Kidney (tissue), 14 donors: Measurements from ENCODE around the gene LDAF1. TPM values are rescaled to one million over a fixed set of nuclear protein-coding genes. Genes with fewer than 3 reads are reported as not detected.

Experiments used
- DNase-seq, 5 donors: peaks; one replicate each; pipeline ENCODE4 v3.0.0-alpha.2; 2013 to 2020
- FAIRE-seq: peaks from 2 replicates; lab custom pipeline; 2012; peaks lifted over from hg19 to GRCh38; lab: Jason Lieb, UNC
- H3K27ac ChIP-seq, 2 donors: one replicate each; pipeline ENCODE4 v1.7.0; 2013; ENCODE audit warnings: low read depth in 2 of 2, low read length in 2 of 2, inconsistent platforms in 1 of 2
- H3K27me3 ChIP-seq: one replicate; pipeline ENCODE4 v1.7.1; 2013; ENCODE audit warnings: low read length, inconsistent platforms; ENCODE audit not compliant: control insufficient read depth, insufficient read depth
- H3K36me3 ChIP-seq, 3 donors: one replicate each; pipeline versions ENCODE4 v1.7.0 to v1.7.1; 2013; ENCODE audit warnings: low read length in 3 of 3, control low read depth in 1 of 3, inconsistent platforms in 1 of 3; ENCODE audit not compliant: insufficient read depth in 3 of 3, control insufficient read depth in 2 of 3
- H3K4me1 ChIP-seq, 3 donors: one replicate each; pipeline versions ENCODE4 v1.7.0 to v1.7.1; 2013; ENCODE audit warnings: low read length in 3 of 3, inconsistent platforms in 1 of 3, low read depth in 1 of 3; ENCODE audit not compliant: control insufficient read depth in 2 of 3, insufficient read depth in 2 of 3
- H3K4me3 ChIP-seq, 3 donors: one replicate each; pipeline versions ENCODE4 v1.7.0 to v1.8.1; 2013; ENCODE audit warnings: low read length in 3 of 3, control low read depth in 1 of 3, inconsistent platforms in 1 of 3
- H3K9ac ChIP-seq, 3 donors: one replicate each; pipeline versions ENCODE4 v1.7.0 to v1.7.1; 2013; ENCODE audit warnings: low read length in 3 of 3, control low read depth in 1 of 3, inconsistent platforms in 1 of 3
- H3K9me3 ChIP-seq, 3 donors: one replicate each; pipeline versions ENCODE4 v1.7.0 to v1.7.1; 2013; ENCODE audit warnings: low read length in 3 of 3, control low read depth in 1 of 3, inconsistent platforms in 1 of 3; ENCODE audit not compliant: control insufficient read depth in 2 of 3, insufficient read depth in 1 of 3
- CTCF ChIP-seq: IDR thresholded peaks from 3 replicates; pipeline ENCODE4 v1.5.1; 2012; ENCODE audit warnings: mild to moderate bottlenecking, moderate library complexity, borderline replicate concordance; ENCODE audit not compliant: insufficient read depth; ENCODE audit errors: extremely low read depth
- intact Hi-C: fragments of 100-400 bp; cut with DNase I; formaldehyde crosslinking; loops from one replicate; pipeline ENCODE4 v1.11.1; 2022
- polyA plus RNA-seq: library from polyadenylated mRNA; stranded (reverse); fragments of 350-450 nt; fragmentation: Illumina TruSeq; extraction: RNeasy Lipid Tissue Mini Kit (QIAGEN cat#74804); gene quantifications from one replicate; pipeline ENCODE4 v1.2.3, GENCODE V29; 2014; ENCODE audit warnings: low read depth, low replicate concordance; ENCODE audit not compliant: insufficient read depth
- total RNA-seq: library from RNA; stranded (reverse); fragmentation: NEBNext Ultra II Directional; extraction: Animal tissue kit (Norgen Biotek cat#: 25700); gene quantifications from one replicate; pipeline ENCODE4 v1.2.1, GENCODE V29; 2021
- donor health status: control.
- donor health status: control.
- donor health status: control.
- donor health status: control.
- donor health status: control.
- donor health status: DM: yes; HTN: yes; CAD: no.
- donor health status: Normal renal cell carcinoma (clear cell type).

LDAF1 gene
- total and polyA plus RNA-seq, 2 donors from 2014 or later = 16.4 to 35.1 TPM

DNA sequence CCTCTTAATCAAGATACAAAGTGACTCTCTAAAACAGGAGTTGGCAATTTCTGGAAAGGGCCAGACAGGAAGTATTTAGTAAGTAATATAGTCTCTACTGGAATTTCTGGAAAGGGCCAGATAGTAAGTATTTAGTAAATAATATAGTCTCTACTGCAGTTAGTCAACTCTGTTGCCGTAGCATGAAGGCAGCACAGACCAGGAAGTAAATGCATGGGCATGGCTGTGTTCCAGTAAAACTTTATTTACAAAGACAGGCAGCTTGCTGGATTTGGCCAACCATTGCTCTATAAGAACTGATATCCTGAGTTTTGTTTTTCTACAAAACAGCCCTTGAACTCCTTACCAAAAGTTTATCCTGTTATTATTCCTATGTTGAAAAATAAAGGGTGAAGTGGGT lies 16.9 kb downstream of the LDAF1 start:
- no peaks in the 10 kb centered on the region for H3K9me3 ChIP-seq
- FAIRE-seq (no peak), DNase-seq (no peak)
- no peaks in the 10 kb centered on the region for H3K27me3 ChIP-seq
- no peak overlapping the region for H3K4me3 ChIP-seq
- no peak overlapping the region for H3K9ac ChIP-seq
- intact Hi-C loops = no loop called here
- no peaks in the 10 kb centered on the region for H3K4me1 ChIP-seq
- peaks cover 0 to 28% (median 7%) of the 10 kb centered on the region in 3 donors for H3K36me3 ChIP-seq
- no peak for TF ChIP-seq CTCF
- no peak overlapping the region for H3K27ac ChIP-seq

DNA sequence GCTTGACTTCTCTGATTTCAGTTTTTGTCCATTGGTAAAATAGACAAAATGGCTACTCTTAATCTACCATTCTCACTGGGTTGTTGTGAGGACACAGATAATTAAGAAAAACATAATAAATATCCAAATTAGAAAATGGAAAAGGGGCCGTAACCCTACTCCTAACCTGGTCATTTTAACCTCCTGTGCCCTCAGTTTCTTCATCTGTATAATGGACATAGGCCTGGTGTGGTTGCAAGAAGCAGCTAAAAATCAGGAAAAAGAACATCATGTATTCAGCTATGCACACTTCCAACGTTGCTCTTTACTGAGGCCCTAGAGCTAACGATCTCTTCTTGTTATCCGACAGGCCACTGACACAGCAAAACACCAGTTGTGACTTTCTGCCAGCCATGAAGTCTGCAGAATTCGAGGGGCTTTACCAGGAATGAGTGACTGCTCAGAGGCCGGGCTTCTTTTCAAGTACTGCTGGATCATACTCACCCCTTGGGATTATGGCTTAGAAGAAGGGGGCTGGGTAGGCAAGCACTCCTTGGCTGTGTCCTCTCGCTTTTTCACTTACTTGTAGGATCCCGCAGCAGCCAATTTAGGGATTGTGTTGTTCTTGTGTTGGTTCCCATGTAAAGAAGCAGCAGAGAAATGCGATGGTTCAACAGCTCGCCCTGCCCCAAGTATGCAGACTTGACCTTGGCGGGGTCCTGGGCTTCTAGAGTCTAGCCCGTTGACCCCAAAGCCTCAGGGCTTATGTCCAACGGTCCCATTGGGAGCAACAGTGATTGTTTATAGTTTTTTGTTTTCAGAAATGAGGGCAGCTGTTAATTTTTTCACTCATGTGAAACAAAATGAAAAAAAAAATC lies 20.9 kb downstream of the LDAF1 start:
- H3K9ac ChIP-seq = no peak overlapping the region
- intact Hi-C loops = no loop called here
- H3K4me1 ChIP-seq = no peaks in the 10 kb centered on the region
- peaks cover 0 to 24% (median 6%) of the 10 kb centered on the region in 3 donors for H3K36me3 ChIP-seq
- no peaks in the 10 kb centered on the region for H3K27me3 ChIP-seq
- no peak for TF ChIP-seq CTCF
- DNase-seq (no peak), FAIRE-seq (no peak)
- H3K9me3 ChIP-seq = no peaks in the 10 kb centered on the region
- peak overlapping the region in 1 of 2 donors; percentile 20 for H3K27ac ChIP-seq
- no peak overlapping the region for H3K4me3 ChIP-seq

GRCh38 chr16:21179983-21180365 lies 21.5 kb downstream of the LDAF1 start:
- Histone ChIP-seq H3K27ac (no peak overlapping the region), H3K9ac (no peak overlapping the region), H3K36me3 (peaks cover 0 to 18% (median 6%) of the 10 kb centered on the region in 3 donors), H3K4me3 (no peak overlapping the region), H3K9me3 (no peaks in the 10 kb centered on the region), H3K27me3 (no peaks in the 10 kb centered on the region), H3K4me1 (no peaks in the 10 kb centered on the region)
- FAIRE-seq (peak; percentile 3), DNase-seq (no peak)
- no peak for TF ChIP-seq CTCF
- intact Hi-C loops = no loop called here
